GM18508 (cell line): ENCODE results near the gene MGLL.
"Not testable (repeated sequence)": the region's sequence is repeated elsewhere in the genome, so short reads cannot be mapped to it uniquely, and the experiment has no call there.

Experiments
- ATAC-seq: cut with Tn5 transposase; IDR thresholded peaks from one replicate; pipeline ENCODE4 v1.9.1; 2021; ENCODE audit warnings: moderate number of reproducible peaks; ENCODE audit not compliant: insufficient read depth, unreplicated experiment

MGLL gene

DNA sequence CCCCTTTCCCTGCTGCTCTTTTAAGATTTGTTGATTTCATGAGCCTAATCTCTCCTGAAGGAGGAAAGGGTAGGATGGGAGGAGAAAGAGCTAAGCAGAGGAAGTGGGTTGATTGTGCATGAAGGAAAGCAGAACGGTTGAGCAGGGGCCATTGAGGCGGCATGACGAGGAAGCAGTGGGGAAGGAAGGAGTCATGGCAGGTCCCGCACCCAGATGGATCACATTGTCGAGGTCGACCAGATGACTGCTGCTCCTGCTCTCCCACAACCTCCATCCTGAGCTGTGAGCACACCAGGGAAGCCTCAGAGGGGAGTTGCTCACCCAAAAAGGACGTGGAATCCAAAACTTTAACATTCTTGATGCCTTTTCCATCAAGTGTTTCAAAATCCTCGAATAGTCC is 106.8 kb downstream of the MGLL start:
- no peak for ATAC-seq

DNA sequence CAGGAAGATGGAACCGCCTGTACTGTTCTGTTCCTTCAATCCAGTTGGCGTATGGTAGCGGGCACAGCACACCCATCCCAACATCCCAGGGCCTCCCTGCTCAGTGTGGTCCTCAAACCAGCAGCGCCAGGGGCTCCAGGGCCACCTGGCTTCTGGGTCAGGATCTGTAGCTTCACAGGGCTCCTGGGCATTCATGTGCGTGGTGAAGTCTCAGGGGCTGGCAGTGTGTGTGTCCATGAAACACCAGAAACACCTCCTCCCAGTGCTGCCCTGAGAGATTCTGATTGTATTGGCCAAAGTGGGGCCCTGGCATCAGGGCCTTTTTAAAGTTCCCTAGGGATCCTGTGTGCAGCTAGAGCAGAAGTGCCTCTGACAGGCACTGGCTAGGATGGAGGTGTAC is 107.4 kb downstream of the MGLL start:
- ATAC-seq, result no peak

DNA sequence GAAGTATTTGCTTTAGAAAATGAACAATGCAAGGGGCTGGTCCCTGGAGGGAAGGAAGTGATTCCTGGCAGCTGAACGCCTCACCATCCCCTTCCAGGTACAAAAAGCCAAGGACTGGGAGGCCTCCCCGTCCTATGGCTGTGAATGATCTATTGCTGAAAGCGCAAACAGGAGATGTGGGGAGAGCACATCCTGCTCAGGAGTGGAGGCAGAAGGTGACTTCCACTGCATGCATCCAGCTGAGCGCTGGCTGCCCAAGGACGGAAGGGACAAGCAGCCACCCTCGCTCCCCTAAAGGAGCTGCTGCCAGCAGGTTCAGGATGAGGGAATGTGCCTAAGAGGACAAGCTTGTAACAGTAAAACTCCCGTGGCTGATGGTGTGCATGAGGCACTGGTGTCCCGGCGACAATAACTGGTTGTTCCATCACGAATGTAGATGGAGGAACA is 108.2 kb downstream of the MGLL start:
- ATAC-seq, result no peak

DNA sequence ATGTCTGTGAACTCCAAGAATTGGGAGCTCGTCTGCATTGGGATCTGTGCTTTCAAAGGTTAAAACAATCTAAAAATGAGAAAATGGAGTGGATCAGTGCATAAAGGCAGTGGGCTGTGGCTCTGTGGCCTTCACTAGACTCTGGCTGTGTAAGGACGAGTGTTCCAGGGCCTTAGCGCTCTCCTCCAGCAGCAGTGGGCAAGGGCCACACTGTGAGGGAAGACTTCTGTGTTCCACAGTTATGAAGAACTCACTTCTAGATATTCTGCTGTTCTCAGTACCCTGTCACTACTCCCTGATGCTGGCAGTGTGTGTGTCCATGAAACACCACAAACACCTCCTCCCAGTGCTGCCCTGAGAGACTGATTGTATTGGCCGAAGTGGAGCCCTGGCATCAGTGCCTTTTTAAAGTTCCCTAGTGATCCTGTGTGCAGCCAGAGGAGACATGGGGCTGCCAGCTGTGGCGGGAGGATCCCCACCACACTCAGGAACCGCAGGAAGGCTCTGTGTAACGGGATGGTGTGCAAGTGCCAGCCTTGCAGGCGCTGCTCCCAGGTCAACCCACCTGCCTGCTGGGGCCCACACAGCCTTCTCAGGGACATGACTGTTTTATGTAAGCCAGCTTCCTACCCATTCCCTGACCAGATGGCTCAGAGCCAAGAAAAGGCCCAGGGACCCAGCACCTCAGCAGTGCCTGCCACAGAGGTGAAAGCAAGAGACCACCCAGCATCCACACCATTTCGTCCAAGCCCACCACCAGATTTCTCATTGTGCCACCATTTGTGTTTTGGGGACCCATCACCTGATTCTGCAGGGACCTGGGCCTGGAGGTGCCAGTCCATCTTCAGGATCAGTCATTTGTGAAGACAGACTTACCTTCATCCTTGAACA is 109.2 kb downstream of the MGLL start:
- no peak for ATAC-seq

DNA sequence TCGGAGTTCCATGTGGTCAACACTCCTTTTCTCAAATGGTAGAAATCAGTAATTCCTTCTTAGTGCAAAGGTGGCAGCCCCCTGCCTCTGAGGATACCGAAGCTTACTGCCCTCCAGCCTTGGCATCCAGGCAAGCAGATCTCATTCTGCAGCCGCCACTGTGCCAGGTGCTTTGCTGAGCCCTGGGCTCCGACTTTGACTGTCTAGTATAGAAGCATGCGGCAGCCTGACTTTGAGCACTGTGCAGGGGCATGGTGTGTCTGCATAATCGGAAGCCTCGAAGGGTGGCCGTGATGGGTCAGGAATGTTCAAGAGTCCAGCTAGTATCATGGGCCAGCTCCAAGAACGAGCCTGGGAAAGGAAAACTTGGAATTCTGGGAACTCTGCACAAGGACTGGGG is 109.9 kb downstream of the MGLL start:
- ATAC-seq, result no peak

DNA sequence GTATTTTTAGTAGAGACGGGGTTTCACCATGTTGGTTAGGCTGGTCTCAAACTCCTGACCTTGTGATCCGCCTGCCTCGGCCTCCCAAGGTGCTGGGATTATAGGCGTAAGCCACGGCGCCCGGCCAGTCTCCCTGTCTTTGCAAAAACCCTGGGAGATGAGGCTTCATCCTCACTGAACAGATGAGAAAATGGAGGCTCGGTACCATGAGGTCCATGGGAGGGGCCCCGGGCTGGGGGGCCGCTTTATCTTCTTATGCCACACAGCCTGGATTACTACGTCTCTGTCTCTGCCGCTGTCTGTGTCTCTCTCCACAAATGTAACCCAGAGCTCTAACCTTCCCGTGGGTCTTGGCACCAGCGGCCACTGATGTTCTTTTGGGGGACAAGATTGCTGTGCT is 110.4 kb downstream of the MGLL start:
- ATAC-seq, result no peak

DNA sequence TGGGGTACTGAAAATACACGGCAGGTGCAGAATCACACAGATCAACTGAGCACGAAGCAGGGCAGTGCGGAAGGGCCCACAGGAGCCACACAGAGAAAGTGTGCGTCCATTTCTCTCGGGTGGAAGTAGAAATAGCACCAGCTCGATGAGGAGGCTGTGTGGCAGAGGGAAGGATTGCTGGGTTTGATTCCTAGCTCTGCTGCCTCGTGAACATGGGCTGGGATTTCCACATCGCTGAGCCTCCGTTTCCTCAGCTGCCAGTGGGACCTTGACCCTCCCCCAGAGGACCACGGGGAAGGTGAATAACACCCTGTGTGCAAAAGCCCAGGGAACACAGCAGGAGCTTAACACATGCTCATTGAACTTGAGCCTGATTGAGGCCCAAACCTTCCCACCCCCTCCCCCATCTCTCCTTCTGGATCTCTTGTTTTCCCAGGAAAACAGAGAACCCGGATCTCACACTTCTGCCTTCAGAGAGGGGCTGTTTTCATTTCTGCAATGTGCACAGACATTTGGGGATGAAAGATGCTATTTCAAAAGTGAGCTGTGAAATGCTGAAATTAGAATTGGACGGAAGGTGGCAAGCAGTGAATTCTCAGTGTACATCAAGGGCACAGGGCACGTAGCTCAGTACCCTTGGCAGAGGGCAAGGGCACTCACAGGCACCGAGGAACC is 111.2 kb downstream of the MGLL start:
- ATAC-seq, result no peak

DNA sequence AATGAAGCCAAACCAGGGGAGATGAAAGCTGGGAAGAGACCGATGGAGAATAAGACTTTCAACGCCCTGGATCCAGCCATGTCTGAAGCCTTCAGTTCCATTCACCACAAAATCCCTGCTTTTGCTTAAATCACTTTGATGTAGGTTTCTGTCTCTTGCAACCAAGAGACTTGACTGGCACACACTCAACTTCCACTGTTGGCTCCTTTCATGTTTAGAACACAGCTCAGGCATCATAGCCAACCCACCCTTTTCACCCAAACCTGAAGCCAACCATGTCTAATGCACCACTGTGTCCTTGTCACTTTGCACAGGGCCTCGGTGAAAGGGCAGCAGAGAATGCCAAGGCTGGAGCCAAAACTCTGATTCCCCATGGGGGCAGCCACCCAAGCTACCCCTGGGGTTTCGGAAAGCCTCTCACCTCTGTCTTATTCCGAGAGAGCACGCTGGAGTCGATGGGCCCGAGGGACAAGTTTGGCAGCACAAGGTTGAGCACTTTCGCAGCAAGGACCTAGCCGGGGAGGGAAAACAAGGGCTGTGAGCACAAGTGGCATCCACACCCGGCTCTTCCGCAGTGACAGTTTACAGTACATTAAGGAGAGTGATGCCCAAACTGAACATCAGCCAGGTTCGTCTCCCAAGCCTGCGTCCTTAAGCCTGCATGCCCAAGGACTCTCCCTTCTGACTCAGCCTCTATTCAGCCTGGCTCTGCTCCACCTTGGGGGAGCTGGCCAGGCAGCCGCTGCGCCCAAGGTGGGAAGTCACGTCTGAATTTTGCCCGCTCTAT is 112.0 kb downstream of the MGLL start:
- ATAC-seq, result no peak

DNA sequence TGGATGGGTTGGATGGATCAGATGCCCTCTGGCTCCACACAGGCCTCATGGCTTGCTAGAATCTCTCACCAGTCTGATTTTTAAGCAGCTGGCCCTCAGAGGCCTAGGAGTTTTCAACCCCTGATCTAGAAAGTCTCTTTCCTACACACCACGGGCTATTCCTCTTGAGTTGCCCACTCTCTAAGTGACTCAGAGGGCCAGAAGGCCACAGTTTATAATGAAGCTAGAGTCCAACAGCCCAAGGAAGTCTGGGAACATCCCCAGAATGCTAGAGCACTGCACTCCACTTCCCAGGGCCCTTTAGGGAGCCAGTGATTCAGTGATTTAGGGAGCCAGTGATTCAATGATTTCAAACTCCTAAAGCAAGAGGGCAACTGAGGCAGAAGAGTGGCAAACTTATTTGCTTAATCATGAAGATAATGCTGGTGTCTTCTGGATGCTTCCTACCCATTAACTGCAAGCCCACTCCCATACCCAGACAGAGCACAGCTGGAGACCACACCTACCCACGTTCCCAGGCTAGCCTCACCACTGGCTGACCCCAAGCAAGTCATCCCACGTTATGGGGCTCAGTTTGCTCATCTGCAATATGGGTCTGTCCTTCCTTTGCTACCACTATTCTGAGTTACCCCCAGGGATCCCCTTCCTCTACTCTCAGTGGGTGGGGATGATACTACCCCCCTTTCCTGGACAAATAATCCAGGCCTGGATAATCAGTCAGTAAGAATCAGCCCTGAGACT is 112.8 kb downstream of the MGLL start:
- ATAC-seq, result no peak

DNA sequence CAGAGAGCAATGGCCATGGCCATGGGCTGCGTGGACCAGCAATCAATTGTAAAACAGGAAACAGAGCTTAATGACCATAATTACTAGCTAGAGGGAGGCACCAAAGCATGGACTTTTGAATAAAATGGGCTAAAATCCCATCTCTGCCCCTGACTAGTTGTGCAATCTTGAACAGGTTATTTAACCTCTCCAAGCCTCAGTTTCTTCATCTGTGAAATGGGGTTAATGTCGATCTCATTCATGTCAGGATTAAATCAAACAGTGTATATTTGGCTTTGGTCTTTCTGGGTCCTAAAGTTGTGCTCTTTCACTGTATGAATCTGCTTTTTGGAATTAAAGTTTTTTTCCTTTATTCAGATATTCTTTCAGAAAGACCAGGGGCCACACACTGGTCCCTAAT is 113.5 kb downstream of the MGLL start:
- ATAC-seq, result no peak

DNA sequence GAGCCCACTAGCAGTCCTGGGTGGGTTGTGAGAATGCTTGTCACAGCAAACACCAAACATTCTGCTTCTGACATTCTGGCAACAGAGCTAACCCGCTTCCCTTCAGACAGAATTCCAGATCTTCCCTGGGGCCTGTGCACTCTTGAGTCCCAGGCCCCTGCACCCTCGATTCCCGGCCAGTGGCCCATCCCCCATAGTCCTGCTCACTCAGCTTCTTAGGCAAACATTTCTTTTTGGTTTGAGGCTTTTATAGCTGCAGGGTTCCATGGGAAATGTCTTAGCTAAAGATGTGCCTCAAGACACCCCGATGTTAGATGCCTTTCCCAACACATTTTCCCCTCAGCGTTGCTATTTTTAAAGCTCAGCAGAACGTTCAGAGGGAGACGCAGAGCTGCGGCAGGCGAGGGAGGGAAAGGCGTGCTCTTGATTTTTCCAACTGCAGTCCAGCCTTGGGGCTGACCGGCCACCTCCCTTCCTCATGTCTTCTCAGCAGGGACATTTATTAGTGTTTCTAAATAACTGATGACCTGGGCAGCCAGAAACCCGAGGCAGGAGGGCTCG is 114.4 kb downstream of the MGLL start:
- no peak for ATAC-seq

DNA sequence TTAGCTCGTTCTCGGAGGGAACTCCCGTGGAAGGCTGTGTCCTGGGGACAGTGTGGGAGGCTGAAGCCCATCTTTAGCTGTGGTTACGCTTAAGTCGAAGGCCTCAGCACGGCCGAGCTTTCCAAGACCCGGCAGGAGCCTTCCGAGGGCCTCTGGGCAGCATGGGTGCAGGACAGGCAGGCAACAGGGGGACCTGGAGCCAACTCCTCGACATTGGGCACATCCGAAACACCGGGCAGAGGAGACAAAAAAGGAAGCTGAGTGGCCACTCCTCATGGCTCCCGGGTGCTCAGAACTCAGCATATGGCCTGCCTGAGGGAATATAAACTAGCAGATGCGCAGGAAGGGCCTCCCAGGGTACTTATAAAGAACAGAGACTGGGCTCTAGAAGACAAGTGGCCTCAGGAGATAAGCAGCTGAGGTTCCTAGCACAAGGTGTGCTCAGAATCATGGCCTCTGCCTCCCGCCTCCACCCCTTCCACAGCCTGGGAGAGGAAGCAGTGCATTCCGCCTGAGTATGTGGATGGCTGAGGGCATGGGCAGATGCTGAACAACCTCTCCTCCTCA is 115.4 kb downstream of the MGLL start:
- no peak for ATAC-seq

DNA sequence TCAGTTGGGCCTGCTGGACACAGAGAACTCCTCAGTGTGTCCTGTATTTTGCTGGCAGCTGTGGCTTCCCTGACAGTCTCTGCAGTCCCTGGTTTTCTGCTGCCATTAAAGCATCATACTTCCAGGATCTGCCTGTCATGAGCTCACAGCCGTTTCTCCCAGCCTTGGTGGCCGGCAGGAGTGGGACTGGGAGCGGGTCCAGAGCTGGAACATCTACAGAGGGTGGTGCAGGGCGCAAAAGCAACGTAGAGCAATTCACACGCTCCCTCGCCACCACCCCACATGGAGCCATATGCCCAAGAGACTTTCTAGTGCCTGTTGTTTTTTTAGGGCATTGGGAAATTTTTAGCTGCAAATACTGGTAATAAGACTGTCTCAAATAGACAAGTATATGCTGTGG is 116.0 kb downstream of the MGLL start:
- no peak for ATAC-seq

DNA sequence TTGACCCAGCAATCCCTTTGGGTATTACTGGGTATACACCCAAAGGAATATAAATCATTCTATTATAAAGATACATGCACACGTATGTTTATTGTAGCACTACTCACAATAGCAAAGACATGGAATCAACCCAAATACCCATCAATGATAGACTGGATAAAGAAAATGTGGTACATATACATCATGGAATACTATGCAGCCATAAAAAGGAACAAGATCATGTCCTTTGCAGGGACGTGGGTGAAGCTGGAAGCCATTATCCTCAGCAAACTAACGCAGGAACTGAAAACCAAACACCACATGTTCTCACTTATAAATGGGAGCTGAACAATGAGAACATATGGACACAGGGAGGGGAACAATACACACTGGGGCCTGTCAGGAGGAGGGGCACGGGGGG is 117.5 kb downstream of the MGLL start:
- not testable (repeated sequence) for ATAC-seq

DNA sequence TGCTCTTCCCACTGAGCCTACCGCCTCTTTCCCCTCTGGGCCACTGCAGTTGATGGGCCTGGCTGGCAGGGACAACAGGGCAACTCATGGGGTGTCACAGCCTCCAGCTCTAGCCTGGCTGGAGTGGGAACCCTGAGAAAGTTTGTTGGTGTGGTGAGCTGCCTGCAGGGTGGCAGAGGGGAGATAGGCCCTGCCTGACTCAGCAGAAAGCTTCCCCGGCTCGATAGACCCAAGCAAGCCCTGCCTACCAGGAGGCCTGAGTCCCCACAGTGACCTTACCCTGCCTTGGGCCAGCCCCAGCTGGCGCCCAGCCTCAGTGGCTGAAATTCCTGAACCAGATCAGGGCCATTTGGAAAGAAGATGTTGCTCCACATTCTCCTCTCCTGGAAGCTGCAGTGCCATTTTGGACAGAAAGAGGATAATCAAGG is 120.2 kb downstream of the MGLL start:
- ATAC-seq, result no peak

DNA sequence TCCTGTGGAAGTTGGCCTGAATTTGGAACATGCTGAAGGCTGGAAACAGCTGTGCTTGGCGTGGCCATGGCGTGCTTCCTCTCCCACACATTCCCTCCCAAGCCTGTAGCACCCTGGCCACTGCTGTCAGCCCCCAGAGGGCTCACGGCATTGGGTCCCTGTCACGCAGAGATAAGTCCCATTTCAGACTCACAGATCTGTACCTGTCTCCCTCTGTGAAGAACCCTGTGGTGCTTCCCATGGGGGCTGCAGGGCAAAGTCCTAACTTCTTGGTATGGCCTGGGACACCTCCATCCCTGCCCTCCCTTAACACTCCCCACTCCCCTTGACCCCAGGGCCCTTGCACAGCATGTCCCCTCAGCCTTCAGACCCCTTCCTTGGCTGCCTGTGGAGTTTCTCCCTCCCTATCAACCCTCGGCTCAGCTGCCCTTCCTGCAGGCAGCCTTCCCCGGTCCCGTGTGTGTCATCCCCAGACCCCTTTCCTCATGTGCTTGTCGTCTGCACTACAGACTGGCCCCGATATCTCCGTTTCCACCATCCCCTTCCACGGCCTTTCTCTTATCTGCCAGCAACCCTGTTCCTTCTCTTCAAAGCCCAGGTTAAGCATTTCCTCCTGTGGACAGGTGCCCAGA is 120.9 kb downstream of the MGLL start:
- ATAC-seq, result no peak

DNA sequence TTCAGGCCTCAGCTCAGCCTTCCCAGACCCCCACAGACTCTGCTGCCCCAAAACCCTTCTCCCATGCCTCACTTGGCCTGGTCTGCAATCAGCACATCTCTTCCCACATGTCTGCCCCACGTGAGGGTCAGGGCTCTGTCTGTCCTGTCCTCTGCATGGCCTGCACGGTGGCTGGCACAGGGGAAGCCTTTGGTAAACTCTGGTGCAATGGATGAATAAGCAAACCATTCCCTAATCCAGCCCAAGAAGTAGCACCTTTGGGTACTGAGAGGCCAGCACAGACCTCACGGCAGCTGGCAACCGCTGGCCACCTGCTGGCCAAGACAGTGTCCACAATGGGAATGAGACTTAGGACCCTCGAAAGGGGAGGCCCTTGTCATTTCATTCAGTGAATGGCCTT is 121.9 kb downstream of the MGLL start:
- ATAC-seq, result no peak

DNA sequence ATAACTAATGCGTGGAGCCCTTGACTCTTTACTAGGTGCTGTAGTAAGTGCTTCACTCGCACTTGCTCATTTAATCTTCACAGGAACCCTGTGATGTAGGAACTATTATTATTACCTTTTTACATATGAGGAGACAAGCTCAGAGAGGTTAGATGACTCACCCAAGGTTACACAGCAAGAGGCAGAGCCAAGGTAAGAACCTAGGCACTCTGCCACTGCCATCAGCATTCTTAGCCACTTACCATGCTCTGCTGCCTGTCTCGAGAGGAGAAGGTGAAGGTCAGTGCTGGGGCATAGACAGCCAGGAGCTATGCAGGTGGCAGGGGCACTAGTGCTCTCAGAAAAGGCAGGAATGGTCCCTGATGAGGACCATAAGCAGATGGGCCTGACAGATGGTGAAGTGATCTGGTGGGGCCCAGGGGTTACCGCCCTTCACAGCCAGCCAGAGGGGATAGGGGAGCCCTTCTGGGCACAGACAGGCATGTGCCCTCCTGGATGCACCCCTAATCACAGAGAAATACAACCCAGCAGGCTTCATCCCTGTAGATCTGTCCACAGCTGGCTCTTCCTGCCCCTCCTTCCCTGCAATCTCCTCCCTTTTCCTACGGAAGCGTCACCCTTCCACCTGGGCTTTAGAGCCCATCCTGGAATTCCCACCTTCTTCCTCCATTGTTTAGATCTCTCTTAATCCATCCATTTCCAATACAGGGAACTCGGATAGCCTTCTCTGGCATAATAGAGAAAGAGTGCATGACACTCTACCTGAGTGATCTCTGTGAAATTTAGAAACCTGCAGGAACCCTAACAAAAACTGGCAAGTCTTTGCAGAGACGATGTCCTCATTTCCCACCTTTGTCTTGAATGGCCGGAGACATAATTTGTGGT is 122.7 kb downstream of the MGLL start:
- no peak for ATAC-seq
